Neural progenitor cell (in vitro differentiated cells): ENCODE measurements around the gene STARD7. TPM values are rescaled to one million over a fixed set of nuclear protein-coding genes. Genes with fewer than 3 reads are reported as not detected.

Experiments
- DNase-seq: peaks from one replicate; pipeline ENCODE4 v3.0.0-alpha.2; 2016; ENCODE audit warnings: low spot score
- H2AFZ ChIP-seq: fragments of 200-600 bp; sonication (generic); replicated peaks from 2 replicates; pipeline ENCODE4 v1.6.1; 2016; ENCODE audit warnings: antibody characterized with exemption
- H3F3A ChIP-seq: fragments of 200-600 bp; sonication (generic); 2 replicates; pipeline ENCODE4 v1.6.1; 2016; ENCODE audit warnings: antibody characterized with exemption, low read depth
- H3K27ac ChIP-seq: fragments of 200-600 bp; sonication (generic); 2 replicates; pipeline ENCODE4 v1.5.1; 2016; ENCODE audit warnings: mild to moderate bottlenecking
- H3K27me3 ChIP-seq: fragments of 200-600 bp; sonication (generic); 2 replicates; pipeline ENCODE4 v1.6.1; 2016; ENCODE audit warnings: mild to moderate bottlenecking, moderate library complexity
- H3K36me3 ChIP-seq: fragments of 200-600 bp; sonication (generic); 2 replicates; pipeline ENCODE4 v1.5.1; 2016
- H3K4me1 ChIP-seq: fragments of 200-600 bp; sonication (generic); 2 replicates; pipeline ENCODE4 v1.6.1; 2016; ENCODE audit warnings: mixed run types
- H3K4me2 ChIP-seq: fragments of 200-600 bp; sonication (generic); 2 replicates; pipeline ENCODE4 v1.6.1; 2016
- H3K4me3 ChIP-seq: fragments of 200-600 bp; sonication (generic); 2 replicates; pipeline ENCODE4 v1.5.1; 2016
- H3K79me2 ChIP-seq: fragments of 200-600 bp; sonication (generic); 2 replicates; pipeline ENCODE4 v1.6.1; 2016; ENCODE audit warnings: low read depth
- H3K9ac ChIP-seq: fragments of 200-600 bp; sonication (generic); 2 replicates; pipeline ENCODE4 v1.6.1; 2016
- H3K9me3 ChIP-seq: fragments of 200-600 bp; sonication (generic); 2 replicates; pipeline ENCODE4 v1.5.1; 2016; ENCODE audit warnings: low read depth
- H4K20me1 ChIP-seq: fragments of 200-600 bp; sonication (generic); 2 replicates; pipeline ENCODE4 v1.6.1; 2016; ENCODE audit warnings: low read depth
- H3K27ac Mint-ChIP-seq: 3 replicates; pipeline ENCODE4 v1.8.0; 2021; ENCODE audit warnings: mixed read lengths
- H3K27me3 Mint-ChIP-seq: 2 replicates; pipeline ENCODE4 v1.8.0; 2022; ENCODE audit warnings: low read depth, mild to moderate bottlenecking, inconsistent platforms, moderate library complexity, mixed read lengths; ENCODE audit not compliant: insufficient read depth
- H3K36me3 Mint-ChIP-seq: 3 replicates; pipeline ENCODE4 v1.8.0; 2021; ENCODE audit warnings: mixed read lengths
- H3K4me1 Mint-ChIP-seq: 3 replicates; pipeline ENCODE4 v1.8.0; 2021; ENCODE audit warnings: mixed read lengths
- H3K4me3 Mint-ChIP-seq: 3 replicates; pipeline ENCODE4 v1.8.0; 2021; ENCODE audit warnings: mild to moderate bottlenecking, moderate library complexity, mixed read lengths
- H3K9me3 Mint-ChIP-seq: 3 replicates; pipeline ENCODE4 v1.8.0; 2020; ENCODE audit warnings: mixed read lengths
- CTCF ChIP-seq: fragments of 200-600 bp; sonication (generic); IDR thresholded peaks from 2 replicates; pipeline ENCODE4 v1.5.1; 2017; ENCODE audit warnings: antibody characterized with exemption, mild to moderate bottlenecking
- EZH2 ChIP-seq: fragments of 200-600 bp; sonication (generic); IDR thresholded peaks from 2 replicates; pipeline ENCODE4 v1.6.1; 2017; ENCODE audit warnings: antibody characterized with exemption, mild to moderate bottlenecking, moderate library complexity
- EZH2phosphoT487 ChIP-seq: fragments of 200-600 bp; sonication (generic); IDR thresholded peaks from 2 replicates; pipeline ENCODE4 v1.6.1; 2017; ENCODE audit warnings: antibody characterized with exemption
- total RNA-seq: library from RNA; depleted of rRNA; stranded (reverse); fragments of >200 nt; gene quantifications from 2 replicates; pipeline ENCODE4 v1.2.3, GENCODE V29; 2015; ENCODE audit warnings: low replicate concordance

The STARD7 gene
- total RNA-seq, 1 donor from 2014 or later: 179 TPM

- Histone ChIP-seq H3K79me2 (peaks cover 66% of the 10 kb centered on the region), H3K36me3 (no peaks in the 10 kb centered on the region), H3K4me3 (peak overlapping the region; percentile 90), H4K20me1 (peaks cover 50% of the 10 kb centered on the region), H2AFZ (no peak overlapping the region), H3K4me1 (peaks cover 16% of the 10 kb centered on the region), H3F3A (peaks cover 4% of the 10 kb centered on the region), H3K27ac (peak overlapping the region; percentile 66), H3K4me2 (peak overlapping the region; percentile 98), H3K9me3 (no peaks in the 10 kb centered on the region), H3K9ac (peak overlapping the region; percentile 86), H3K27me3 (no peaks in the 10 kb centered on the region)
- Mint-ChIP-seq H3K27me3 (peaks cover 3% of the 10 kb centered on the region), H3K9me3 (no peaks in the 10 kb centered on the region), H3K27ac (peak overlapping the region; percentile 50), H3K36me3 (peaks cover 12% of the 10 kb centered on the region), H3K4me3 (peak overlapping the region; percentile 95), H3K4me1 (peaks cover 43% of the 10 kb centered on the region)
- TF ChIP-seq EZH2 (no peak), EZH2phosphoT487 (no peak), CTCF (no peak)
- no peak for DNase-seq
These were observed 869 bp downstream of the STARD7 start for GRCh38 chr2:96207774-96208142.

DNA sequence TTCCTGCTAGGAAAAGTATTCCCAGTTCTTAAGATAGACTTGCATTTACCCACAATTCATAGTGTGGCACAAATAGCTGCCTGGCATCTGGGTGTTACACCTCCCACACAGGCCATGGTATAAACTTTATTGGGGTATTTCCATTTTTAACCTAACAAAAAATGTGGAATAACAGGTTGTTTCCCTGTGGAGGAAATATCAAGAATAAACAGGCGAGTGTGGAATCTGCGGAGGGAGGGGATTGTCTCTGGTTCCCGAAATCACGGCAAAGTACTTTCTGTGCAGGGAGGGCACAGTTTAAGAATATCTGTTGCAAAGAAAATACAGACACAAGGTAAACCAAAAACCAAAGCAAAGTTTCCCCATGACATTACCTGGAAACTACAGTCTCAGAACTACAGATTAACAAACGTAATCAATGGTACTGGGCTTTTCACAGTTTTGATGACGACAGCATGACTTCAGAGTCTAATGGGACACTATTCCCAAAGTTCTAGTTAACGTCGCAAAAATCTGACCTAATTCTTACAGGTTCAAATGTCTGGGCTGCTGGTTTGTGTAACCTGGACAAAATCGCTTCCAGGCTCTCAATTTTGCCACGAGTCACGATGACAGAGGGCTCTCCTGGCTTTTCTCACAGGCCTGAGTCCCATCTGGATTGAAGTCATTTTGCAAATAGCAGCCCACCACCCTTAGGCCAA, 1.4 kb downstream of the STARD7 start:
- Histone ChIP-seq H3K9me3 (no peaks in the 10 kb centered on the region), H3K79me2 (peaks cover 71% of the 10 kb centered on the region), H4K20me1 (peaks cover 56% of the 10 kb centered on the region), H3K27me3 (no peaks in the 10 kb centered on the region), H3K4me3 (peak overlapping the region; percentile 90), H3K9ac (peak overlapping the region; percentile 86), H3K4me2 (peak overlapping the region; percentile 98), H3K36me3 (no peaks in the 10 kb centered on the region), H3K4me1 (peaks cover 19% of the 10 kb centered on the region), H3F3A (peaks cover 4% of the 10 kb centered on the region), H3K27ac (no peak overlapping the region), H2AFZ (no peak overlapping the region)
- Mint-ChIP-seq H3K36me3 (peaks cover 12% of the 10 kb centered on the region), H3K9me3 (no peaks in the 10 kb centered on the region), H3K27me3 (peaks cover 3% of the 10 kb centered on the region), H3K4me3 (peak overlapping the region; percentile 95), H3K27ac (peak overlapping the region; percentile 50), H3K4me1 (peaks cover 43% of the 10 kb centered on the region)
- DNase-seq: no peak
- TF ChIP-seq EZH2 (no peak), EZH2phosphoT487 (no peak), CTCF (no peak)

- H3K27ac ChIP-seq: no peak overlapping the region
- H4K20me1 ChIP-seq: peaks cover 69% of the 10 kb centered on the region
- peaks cover 4% of the 10 kb centered on the region for H3F3A ChIP-seq
- H3K36me3 ChIP-seq: no peaks in the 10 kb centered on the region
- peaks cover 12% of the 10 kb centered on the region for H3K36me3 Mint-ChIP-seq
- peak overlapping the region; percentile 41 for H3K4me2 ChIP-seq
- H3K27me3 ChIP-seq: no peaks in the 10 kb centered on the region
- H3K4me1 Mint-ChIP-seq: peaks cover 40% of the 10 kb centered on the region
- no peaks in the 10 kb centered on the region for H3K9me3 Mint-ChIP-seq
- peak overlapping the region; percentile 81 for H3K4me3 Mint-ChIP-seq
- H3K79me2 ChIP-seq: peaks cover 84% of the 10 kb centered on the region
- no peak overlapping the region for H2AFZ ChIP-seq
- no peaks in the 10 kb centered on the region for H3K9me3 ChIP-seq
- TF ChIP-seq CTCF (no peak), EZH2phosphoT487 (no peak), EZH2 (no peak)
- H3K9ac ChIP-seq: no peak overlapping the region
- peaks cover 3% of the 10 kb centered on the region for H3K27me3 Mint-ChIP-seq
- peaks cover 25% of the 10 kb centered on the region for H3K4me1 ChIP-seq
- peak overlapping the region; percentile 23 for H3K27ac Mint-ChIP-seq
- H3K4me3 ChIP-seq: peak overlapping the region; percentile 4
- no peak for DNase-seq
These were observed 2.7 kb downstream of the STARD7 start for GRCh38 chr2:96205888-96206287.
